HS-27A (cell line): ENCODE data around the gene FARS2.

Experiments used
- DNase-seq: peaks from one replicate; pipeline ENCODE4 v3.0.0-alpha.2; 2012; ENCODE audit warnings: low read depth, missing footprints

The FARS2 gene

GRCh38 chr6:5507131-5507681, 245.9 kb downstream of the FARS2 start:
- no peak for DNase-seq

DNA sequence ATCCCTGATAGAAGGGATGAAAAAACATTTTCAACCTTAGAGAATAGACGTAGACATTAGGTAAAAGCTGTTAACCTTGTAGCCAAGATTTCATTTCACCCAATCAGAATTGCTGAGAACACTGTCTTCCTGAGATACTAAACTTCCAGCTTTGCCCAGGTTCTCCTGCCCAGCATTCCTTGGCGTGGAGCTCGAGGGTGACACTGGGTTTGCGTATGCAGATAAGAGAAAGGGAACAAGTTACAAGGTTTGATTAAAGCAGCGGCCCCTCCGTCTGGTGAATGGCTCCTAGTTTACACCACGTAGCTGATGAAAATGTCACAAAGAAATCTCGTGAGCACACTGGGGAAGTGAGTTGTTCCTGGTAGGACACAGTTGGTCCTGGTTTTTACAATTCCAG, 247.8 kb downstream of the FARS2 start:
- DNase-seq: no peak

- no peak for DNase-seq
These were observed 249.2 kb downstream of the FARS2 start for GRCh38 chr6:5510331-5511133.

DNA sequence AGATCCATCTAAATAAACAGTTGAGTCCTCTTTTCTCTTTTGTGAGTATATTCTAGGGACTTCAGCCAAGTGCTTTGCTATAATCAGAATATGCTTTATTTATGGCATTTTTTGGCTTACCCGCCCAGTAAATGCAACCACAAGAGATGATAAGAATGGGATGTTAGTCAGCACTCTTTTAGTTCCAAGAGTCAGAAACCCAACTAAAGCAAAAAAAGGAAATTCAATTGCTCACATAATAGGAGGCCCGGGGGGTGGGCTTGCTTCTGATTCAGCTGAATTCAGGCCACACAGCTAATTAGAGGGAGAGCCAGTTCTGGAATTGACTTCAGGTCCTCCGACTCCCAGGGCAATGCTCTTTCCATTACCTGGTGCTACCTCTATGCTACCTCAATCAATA, 250.6 kb downstream of the FARS2 start:
- no peak for DNase-seq

DNA sequence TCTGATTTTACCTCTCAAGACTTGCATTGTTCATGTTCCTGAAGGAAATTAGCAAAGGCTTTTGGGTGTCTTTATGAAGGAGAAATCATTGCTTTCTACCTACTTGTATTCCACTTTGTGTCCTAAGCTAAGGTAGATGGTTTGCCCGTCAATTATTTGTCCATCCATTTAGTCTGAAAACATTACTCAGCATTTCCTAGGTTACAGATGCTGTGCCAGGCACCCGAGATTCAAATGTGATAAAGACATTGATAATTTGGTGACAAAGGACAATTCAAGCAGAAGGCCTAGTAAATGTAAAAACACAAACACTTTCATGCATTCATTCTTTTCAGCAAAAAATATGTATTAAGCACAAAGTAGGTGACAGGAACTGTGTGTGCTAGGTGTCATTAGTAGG, 251.1 kb downstream of the FARS2 start:
- no peak for DNase-seq

GRCh38 chr6:5513408-5513807, 252.1 kb downstream of the FARS2 start:
- DNase-seq: no peak

- DNase-seq: no peak
These were observed 253.0 kb downstream of the FARS2 start for GRCh38 chr6:5514353-5514752.

DNA sequence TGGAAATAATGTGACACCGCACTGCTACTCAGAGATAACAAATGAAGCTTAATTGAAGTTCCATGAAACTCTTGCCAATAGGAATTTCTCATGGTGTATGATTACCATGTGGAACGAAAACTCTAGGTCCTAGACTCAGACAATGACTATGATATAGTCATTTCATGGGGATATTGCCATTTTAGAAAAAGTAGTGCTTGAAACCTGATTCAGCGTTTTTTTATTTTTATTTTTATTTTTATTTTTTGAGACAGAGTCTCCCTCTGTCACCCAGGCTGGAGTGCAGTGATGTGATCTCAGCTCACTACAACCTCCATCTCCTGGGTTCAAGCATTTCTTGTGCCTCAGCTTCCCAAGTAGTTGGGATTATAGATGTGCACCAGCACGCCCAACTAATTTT, 253.9 kb downstream of the FARS2 start:
- DNase-seq: no peak

GRCh38 chr6:5516036-5516435, 254.7 kb downstream of the FARS2 start:
- no peak for DNase-seq

DNA sequence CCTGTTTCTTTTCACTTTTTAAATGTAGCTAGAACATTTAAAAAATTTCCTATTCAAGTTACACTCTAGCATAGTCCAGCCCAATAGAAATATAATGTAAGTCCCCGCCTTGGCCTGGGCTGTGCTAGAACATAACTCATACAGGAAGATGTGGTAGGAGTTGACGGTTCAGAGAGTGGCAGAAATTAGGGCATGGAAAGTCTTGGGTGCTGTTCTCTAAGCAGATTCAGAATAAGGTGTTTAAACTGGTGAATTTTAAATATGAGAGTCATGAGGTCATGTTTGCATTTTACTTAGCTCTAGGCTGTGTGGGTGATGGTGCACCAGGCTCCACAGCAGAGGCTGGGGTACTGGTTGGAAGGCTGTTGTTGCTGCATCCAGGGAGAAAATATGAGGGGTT, 256.5 kb downstream of the FARS2 start:
- DNase-seq: no peak

GRCh38 chr6:5518936-5519491, 257.7 kb downstream of the FARS2 start:
- no peak for DNase-seq

DNA sequence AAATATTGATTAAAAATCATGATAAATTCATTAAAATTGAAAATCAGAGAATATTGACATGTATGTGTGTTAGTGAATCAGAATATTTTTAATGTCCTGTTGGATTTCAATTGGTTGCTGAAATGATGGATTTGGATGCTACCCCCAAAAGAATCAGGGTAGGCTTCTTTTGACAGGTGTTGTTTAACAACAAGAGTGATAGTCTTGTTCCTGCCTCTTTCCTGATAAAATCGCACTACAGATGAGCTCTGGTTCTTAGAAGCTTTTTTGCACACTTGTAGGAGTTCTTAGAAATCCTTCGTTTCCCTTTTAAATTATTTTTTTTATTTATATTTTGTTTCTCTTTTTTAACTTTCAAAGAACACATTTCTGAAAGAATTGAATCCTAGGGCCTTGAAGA, 259.5 kb downstream of the FARS2 start:
- no peak for DNase-seq

DNA sequence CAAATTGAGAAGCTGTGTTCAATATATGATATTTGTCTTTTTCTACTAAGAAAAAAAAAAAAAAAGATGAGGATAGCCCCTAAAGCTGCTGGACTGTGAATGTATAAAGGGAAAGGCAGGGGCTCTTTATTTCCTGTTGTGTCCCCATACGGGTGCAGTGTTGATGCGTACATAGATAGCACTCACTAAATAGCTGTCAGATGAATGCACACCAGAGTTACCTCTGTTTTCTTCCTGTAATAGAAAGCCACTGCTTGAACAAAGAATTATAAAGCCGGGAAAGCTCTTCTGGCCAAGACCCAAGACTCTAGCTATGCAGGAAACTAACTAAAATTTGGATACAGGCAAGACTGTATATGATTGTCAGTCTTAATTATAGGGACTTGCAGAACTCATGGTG, 260.0 kb downstream of the FARS2 start:
- no peak for DNase-seq

GRCh38 chr6:5522147-5522546, 260.8 kb downstream of the FARS2 start:
- no peak for DNase-seq

DNA sequence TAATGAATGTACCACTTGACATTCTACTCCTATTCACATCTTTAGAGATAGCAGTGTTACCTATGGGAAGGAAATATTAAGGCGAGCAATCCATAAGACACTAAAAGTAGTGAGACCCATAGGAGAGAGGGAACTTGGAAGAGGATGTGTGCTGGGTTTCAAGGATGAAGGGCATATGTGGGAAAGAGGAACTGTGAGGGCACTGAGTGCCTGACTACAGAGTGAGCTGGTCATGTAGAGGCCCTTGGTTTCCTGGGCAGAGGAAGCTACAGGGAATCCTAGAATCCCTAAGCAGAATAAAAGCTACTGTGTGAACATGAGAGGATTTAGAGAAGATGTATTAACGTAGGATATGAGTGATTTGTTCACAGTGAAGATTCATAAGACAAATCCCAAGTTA, 262.8 kb downstream of the FARS2 start:
- DNase-seq: no peak

- no peak for DNase-seq
These were observed 263.9 kb downstream of the FARS2 start for GRCh38 chr6:5525209-5525608.

DNA sequence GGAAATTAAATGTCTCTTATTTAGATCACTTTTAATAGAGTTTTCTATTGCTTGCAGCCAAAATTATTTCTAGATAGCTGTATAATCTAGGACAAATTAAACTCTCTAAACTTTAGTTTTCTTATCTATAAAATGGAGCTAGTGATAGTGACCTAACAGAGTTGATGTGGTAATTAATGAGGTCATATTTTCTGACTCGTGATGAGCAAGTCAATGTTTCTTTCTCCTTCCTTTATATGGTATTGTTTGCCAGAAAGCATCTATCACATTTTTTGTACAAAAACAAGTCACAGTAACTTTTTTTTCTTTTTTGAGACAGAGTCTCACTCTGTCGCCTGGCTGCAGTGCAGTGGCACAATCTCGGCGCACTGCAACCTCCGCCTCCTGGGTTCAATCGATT, 267.7 kb downstream of the FARS2 start:
- no peak for DNase-seq

GRCh38 chr6:5529733-5530132, 268.4 kb downstream of the FARS2 start:
- no peak for DNase-seq

DNA sequence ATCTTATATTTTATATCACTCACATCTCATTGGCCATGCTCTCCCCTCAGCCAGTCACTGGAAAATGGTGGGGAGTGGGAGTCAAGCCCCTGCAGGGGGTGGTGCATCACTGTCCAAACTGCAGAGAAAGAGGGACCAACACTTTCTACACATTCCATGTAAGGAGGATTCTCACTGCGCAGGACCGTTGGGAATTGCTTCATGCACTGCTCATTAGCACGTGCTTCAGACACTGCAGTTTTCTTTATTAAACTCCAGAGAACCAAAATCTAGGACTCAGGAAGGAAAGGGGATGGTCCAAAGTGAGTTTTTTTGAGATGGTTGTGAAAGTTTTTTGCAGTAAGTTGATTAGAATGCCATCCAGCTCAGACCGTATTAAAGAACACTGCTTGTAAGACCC, 269.8 kb downstream of the FARS2 start:
- no peak for DNase-seq

GRCh38 chr6:5531853-5532375, 270.6 kb downstream of the FARS2 start:
- DNase-seq: no peak

DNA sequence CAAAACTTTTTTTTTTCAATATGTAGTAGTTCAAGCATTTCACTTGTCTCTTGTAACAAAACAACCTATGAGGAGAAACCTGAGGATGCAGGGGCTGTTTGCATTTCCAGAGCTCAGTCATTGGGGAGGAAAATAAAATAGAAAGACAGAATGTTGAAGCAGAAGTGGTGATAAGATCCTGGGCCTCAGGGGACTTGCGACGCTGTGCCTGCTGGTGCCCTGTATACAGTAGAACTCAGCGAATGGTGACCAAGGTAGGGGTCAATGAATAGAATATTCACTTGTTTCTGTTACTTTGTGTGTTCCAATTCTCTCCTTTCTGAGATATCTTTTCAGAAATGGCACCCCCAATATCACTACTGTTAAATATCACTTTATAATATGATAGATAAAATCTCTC, 271.6 kb downstream of the FARS2 start:
- DNase-seq: no peak

- no peak for DNase-seq
These were observed 273.3 kb downstream of the FARS2 start for GRCh38 chr6:5534643-5535042.

GRCh38 chr6:5536644-5537043, 275.3 kb downstream of the FARS2 start:
- no peak for DNase-seq

- DNase-seq: no peak
These were observed 275.8 kb downstream of the FARS2 start for GRCh38 chr6:5537132-5537531.
